A549 treated with AZD2906 at 1 μM for 4 hours (cell line): ENCODE measurements around the gene GAR1. TPM values are rescaled to one million over a fixed set of nuclear protein-coding genes. Genes with fewer than 3 reads are reported as not detected.

Source experiments
- total RNA-seq: library from RNA; stranded (reverse); fragments of 200-300 nt; extraction: Qiagen RNA extraction; gene quantifications from 5 replicates; pipeline ENCODE4 v1.2.3, GENCODE V29; 2022

Gene GAR1
- total RNA-seq, result 36.4 to 44.7 TPM (median 40.3 TPM) in 5 replicates

GRCh38 chr4:109815151-109816081 lies at the start of gene GAR1:
GAR1 (plus strand) TSS chr4:109815762; CDS start chr4:109816165, 403 bp downstream.

GRCh38 chr4:109801895-109802319 lies 13.7 kb upstream of the GAR1 start, which contains the start of gene CFI:
CFI (minus strand) TSS chr4:109801999; CDS start chr4:109801971, 28 bp downstream.

DNA sequence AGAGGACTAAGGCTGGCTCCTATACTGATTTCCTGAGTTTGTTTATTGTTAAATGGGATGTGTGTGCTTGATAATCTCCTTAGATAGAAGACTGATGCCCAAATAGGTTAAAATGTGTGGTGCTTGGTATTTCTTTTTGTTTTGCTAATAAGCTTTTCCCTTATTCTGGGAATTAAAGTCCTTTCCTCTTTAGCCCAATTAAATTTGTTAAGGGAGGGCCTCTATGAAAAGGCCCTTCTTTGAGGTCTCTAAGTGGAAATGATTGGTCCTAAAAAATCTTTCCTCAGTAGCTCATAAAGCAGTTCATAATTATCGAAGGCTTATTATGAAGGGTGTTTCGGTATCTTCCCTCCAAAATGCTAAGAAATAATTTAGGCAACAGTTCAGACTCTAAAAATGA lies 12.1 kb downstream of the GAR1 start, which contains the start of gene RRH:
Gene RRH (plus strand): TSS at position 301 of the 400 bp plus-strand sequence. CDS start 56 bp downstream, at position 357.

GRCh38 chr4:109847896-109848442 lies 32.4 kb downstream of the GAR1 start, which contains the start of gene LRIT3:
LRIT3 (plus strand) TSS chr4:109848107; CDS start chr4:109848202, 95 bp downstream.

Other genes starting within 250 kb of the GAR1 start
- gene CASP6, start 112.3 kb upstream of the GAR1 start, total RNA-seq, result 15.9 to 18.4 TPM (median 16.6 TPM) in 5 replicates
- gene PLA2G12A, start 85.7 kb upstream of the GAR1 start, total RNA-seq, result 10.0 to 14.9 TPM (median 11.2 TPM) in 5 replicates
- 0.55 to 0.95 TPM (median 0.84 TPM) in 5 replicates for gene CFI, start 13.8 kb upstream of the GAR1 start, total RNA-seq
- 0.06 to 0.14 TPM (median 0.11 TPM) in 3 of 5 replicates, not detected in the others for gene RRH, start 12.2 kb downstream of the GAR1 start, total RNA-seq
- 0.02 to 0.06 TPM (median 0.02 TPM) in 4 of 5 replicates, not detected in the other for gene LRIT3, start 32.3 kb downstream of the GAR1 start, total RNA-seq
- gene EGF, start 97.1 kb downstream of the GAR1 start, total RNA-seq, result 0.09 to 0.41 TPM (median 0.29 TPM) in 5 replicates